Activated CD4-positive, alpha-beta T cell treated with anti-CD3 and anti-CD28 coated beads, Interleukin-2, Interleukin-4, amounts not matched to agents 100 ng/mL and 50 ng/mL, durations not matched to agents 16 hours and 8 hours (primary cell): ENCODE results near the gene WDR93.

Experiments
- DNase-seq: peaks from one replicate; pipeline ENCODE4 v3.0.0-alpha.2; 2020; ENCODE audit warnings: low spot score

Gene WDR93

GRCh38 chr15:89749526-89749925 is 58.9 kb downstream of the WDR93 start:
- DNase-seq = no peak

GRCh38 chr15:89749951-89750559 is 59.4 kb downstream of the WDR93 start:
- no peak for DNase-seq

- peak; percentile 91 for DNase-seq
Measured at GRCh38 chr15:89750560-89751542, 60.2 kb downstream of the WDR93 start, which contains the start of gene MESP1. Gene MESP1 (minus strand): TSS chr15:89751249. CDS start chr15:89751231, 18 bp downstream.

GRCh38 chr15:89751748-89752147 is 61.1 kb downstream of the WDR93 start:
- DNase-seq = no peak

- DNase-seq = no peak
Measured at GRCh38 chr15:89753855-89754254, 63.2 kb downstream of the WDR93 start.

GRCh38 chr15:89754361-89755154 is 63.9 kb downstream of the WDR93 start:
- no peak for DNase-seq

- no peak for DNase-seq
Measured at GRCh38 chr15:89755701-89756100, 65.1 kb downstream of the WDR93 start.

GRCh38 chr15:89756897-89757296 is 66.3 kb downstream of the WDR93 start:
- no peak for DNase-seq

GRCh38 chr15:89758283-89758682 is 67.7 kb downstream of the WDR93 start:
- DNase-seq = no peak

- no peak for DNase-seq
Measured at GRCh38 chr15:89758981-89759380, 68.4 kb downstream of the WDR93 start.

GRCh38 chr15:89759835-89760234 is 69.2 kb downstream of the WDR93 start:
- DNase-seq = no peak

- peak; percentile 77 for DNase-seq
Measured at GRCh38 chr15:89760303-89761008, 69.8 kb downstream of the WDR93 start.

- DNase-seq = no peak
Measured at GRCh38 chr15:89761009-89761831, 70.6 kb downstream of the WDR93 start.

- DNase-seq = no peak
Measured at GRCh38 chr15:89761929-89762328, 71.3 kb downstream of the WDR93 start.

- no peak for DNase-seq
Measured at GRCh38 chr15:89765694-89766093, 75.1 kb downstream of the WDR93 start.

GRCh38 chr15:89766357-89767311 is 76.0 kb downstream of the WDR93 start:
- DNase-seq = no peak

- DNase-seq = no peak
Measured at GRCh38 chr15:89767411-89767915, 76.9 kb downstream of the WDR93 start.

- no peak for DNase-seq
Measured at GRCh38 chr15:89768071-89768500, 77.5 kb downstream of the WDR93 start.

GRCh38 chr15:89769366-89769765 is 78.8 kb downstream of the WDR93 start:
- DNase-seq = no peak
